Measurements from ENCODE around the gene HNRNPK.

DNA sequence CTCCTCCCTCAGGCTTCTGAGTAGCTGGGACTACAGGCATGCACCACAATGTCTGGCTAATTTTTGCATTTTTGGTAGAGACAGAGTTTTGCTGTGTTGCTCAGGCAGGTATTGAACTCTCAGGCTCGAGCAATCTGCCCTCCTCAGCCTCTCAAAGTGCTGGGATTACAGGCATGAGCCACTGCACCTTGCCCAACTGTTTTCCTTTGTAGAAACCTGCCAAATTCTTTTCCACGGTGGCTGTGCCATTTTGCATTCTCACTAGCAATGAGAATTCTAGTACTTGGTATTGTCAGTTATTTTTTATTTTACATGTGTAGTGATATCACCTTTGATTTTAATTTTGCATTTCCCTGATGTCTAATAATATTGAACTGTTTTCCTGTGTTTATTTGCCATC is 8.4 kb upstream of the HNRNPK start:
- TF ChIP-seq, protein P1, sequence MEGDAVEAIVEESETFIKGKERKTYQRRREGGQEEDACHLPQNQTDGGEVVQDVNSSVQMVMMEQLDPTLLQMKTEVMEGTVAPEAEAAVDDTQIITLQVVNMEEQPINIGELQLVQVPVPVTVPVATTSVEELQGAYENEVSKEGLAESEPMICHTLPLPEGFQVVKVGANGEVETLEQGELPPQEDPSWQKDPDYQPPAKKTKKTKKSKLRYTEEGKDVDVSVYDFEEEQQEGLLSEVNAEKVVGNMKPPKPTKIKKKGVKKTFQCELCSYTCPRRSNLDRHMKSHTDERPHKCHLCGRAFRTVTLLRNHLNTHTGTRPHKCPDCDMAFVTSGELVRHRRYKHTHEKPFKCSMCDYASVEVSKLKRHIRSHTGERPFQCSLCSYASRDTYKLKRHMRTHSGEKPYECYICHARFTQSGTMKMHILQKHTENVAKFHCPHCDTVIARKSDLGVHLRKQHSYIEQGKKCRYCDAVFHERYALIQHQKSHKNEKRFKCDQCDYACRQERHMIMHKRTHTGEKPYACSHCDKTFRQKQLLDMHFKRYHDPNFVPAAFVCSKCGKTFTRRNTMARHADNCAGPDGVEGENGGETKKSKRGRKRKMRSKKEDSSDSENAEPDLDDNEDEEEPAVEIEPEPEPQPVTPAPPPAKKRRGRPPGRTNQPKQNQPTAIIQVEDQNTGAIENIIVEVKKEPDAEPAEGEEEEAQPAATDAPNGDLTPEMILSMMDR (IDR thresholded peaks at IDR 0.05) = no peak
- no peak for TF ChIP-seq ZFX (IDR thresholded peaks at IDR 0.05; ENCODE audit: borderline replicate concordance)
